Fibroblast of gingiva (primary cell): ENCODE data around the gene SGCB.

Experiments
- DNase-seq: peaks from one replicate; pipeline ENCODE4 v3.0.0-alpha.2; 2011; ENCODE audit warnings: low read depth

The SGCB gene

GRCh38 chr4:52019936-52020657 lies 18.0 kb downstream of the SGCB start, which contains the start of gene LRRC66:
Gene LRRC66 (minus strand): TSS chr4:52020363. CDS start chr4:52017613, 2,750 bp downstream.
- DNase-seq = no peak

GRCh38 chr4:52017814-52018213 lies 20.3 kb downstream of the SGCB start:
- no peak for DNase-seq

- DNase-seq = no peak
Measured at GRCh38 chr4:52016981-52017380, 21.1 kb downstream of the SGCB start.

GRCh38 chr4:52015366-52015765 lies 22.7 kb downstream of the SGCB start:
- DNase-seq = peak; percentile 6

- DNase-seq = no peak
Measured at GRCh38 chr4:52014903-52015302, 23.2 kb downstream of the SGCB start.

- no peak for DNase-seq
Measured at GRCh38 chr4:52012651-52013050, 25.4 kb downstream of the SGCB start.

- DNase-seq = no peak
Measured at GRCh38 chr4:52010986-52011385, 27.1 kb downstream of the SGCB start.

GRCh38 chr4:52006887-52007286 lies 31.2 kb downstream of the SGCB start:
- no peak for DNase-seq

- no peak for DNase-seq
Measured at GRCh38 chr4:52005604-52006273, 32.4 kb downstream of the SGCB start.

GRCh38 chr4:52004414-52004813 lies 33.7 kb downstream of the SGCB start:
- no peak for DNase-seq

- DNase-seq = no peak
Measured at GRCh38 chr4:52001616-52002015, 36.5 kb downstream of the SGCB start.

- DNase-seq = no peak
Measured at GRCh38 chr4:51999250-51999649, 38.8 kb downstream of the SGCB start.

GRCh38 chr4:51998837-51999236 lies 39.3 kb downstream of the SGCB start:
- DNase-seq = no peak

- DNase-seq = no peak
Measured at GRCh38 chr4:51997647-51998046, 40.5 kb downstream of the SGCB start.

GRCh38 chr4:51995647-51996220 lies 42.4 kb downstream of the SGCB start:
- DNase-seq = no peak
